Measurements from ENCODE around the gene AGAP9.
"Not testable (repeated sequence)": the region's sequence is repeated elsewhere in the genome, so short reads cannot be mapped to it uniquely, and the experiment has no call there.

The AGAP9 gene

DNA sequence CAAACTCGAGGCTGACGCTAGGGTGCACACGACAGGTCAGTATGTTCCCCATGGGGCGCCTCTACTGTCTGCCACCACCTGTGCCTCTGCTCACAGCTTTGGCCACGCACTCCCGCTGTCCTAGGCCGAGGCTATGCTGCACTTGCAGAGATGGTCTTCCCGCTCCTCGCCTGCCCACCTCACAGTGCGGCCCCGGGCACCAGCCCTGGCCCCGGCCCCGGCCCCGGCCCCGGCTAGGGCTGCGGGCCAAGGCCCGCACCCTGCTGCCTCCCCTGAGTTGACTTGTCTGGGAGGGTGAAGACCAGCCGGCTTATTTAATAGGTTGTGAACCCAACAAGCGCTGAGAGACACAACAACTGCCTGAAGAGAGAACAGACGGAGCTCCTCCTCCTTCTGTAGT is at the start of gene AGAP9:
Gene AGAP9 (minus strand): TSS at position 164 of the 400 bp plus-strand sequence. CDS start 112 bp downstream, at position 52.
- not testable (repeated sequence) for H3K9ac ChIP-seq (ENCODE audit: low read length); H3K36me3 ChIP-seq (ENCODE audit: control insufficient read depth, insufficient read depth, low read length, severe bottlenecking); H3K27me3 ChIP-seq (replicated peaks; ENCODE audit: control insufficient read depth, insufficient read depth, low read length); H3K4me3 ChIP-seq (ENCODE audit: low read length); DNase-seq (ENCODE audit: low read depth); H3K4me1 ChIP-seq (ENCODE audit: control insufficient read depth, insufficient read depth, low read length); H3K9me3 ChIP-seq (ENCODE audit: control insufficient read depth, low read length)

DNA sequence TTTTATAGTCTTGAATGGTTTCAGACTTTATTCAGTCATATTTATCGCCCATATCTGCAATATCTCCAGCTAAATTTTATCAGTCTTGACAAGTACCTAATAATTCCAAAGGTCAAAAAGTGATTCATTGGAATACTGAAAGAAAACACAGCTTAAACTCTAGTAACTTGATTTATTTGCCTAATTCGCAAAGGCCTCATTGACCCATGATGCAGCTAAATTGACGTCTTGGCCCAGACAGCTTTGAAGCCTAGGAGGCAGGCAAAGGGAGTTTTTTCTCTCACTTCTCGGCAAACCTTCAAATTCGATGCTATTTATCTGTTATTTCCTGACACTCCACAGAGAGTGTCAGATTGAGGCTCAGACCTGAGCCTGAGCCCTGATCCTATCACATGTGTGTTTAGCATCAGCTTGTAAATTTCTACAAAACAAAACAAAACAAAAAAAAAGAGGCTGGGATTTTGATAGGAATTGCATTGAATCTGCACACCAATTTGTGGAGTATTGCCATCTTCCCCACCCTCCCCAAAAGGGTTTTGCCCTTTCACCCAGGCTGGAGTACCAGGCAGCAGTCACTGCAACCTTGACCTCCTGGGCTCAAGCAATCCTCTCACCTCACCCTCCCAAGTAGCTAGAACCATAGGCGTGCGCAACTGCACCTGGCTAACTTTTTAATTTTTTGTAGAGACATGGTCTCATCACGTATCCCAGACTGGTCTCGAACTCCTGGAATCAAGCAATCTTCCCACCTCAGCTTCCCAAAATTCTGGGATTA is 47.9 kb upstream of the AGAP9 start:
- not testable (repeated sequence) for H3K4me3 ChIP-seq (ENCODE audit: low read length); H3K9me3 ChIP-seq (ENCODE audit: control insufficient read depth, low read length); H3K4me1 ChIP-seq (ENCODE audit: control insufficient read depth, insufficient read depth, low read length); H3K9ac ChIP-seq (ENCODE audit: low read length); H3K27me3 ChIP-seq (replicated peaks; ENCODE audit: control insufficient read depth, insufficient read depth, low read length); H3K36me3 ChIP-seq (ENCODE audit: control insufficient read depth, insufficient read depth, low read length, severe bottlenecking); DNase-seq (ENCODE audit: low read depth)

- H3K27me3 ChIP-seq (replicated peaks; ENCODE audit: control insufficient read depth, insufficient read depth, low read length); H3K9ac ChIP-seq (ENCODE audit: low read length); H3K4me1 ChIP-seq (ENCODE audit: control insufficient read depth, insufficient read depth, low read length); H3K9me3 ChIP-seq (ENCODE audit: control insufficient read depth, low read length); DNase-seq (ENCODE audit: low read depth); H3K4me3 ChIP-seq (ENCODE audit: low read length); H3K36me3 ChIP-seq (ENCODE audit: control insufficient read depth, insufficient read depth, low read length, severe bottlenecking): not testable (repeated sequence)
These were observed 43.3 kb upstream of the AGAP9 start for GRCh38 chr10:47566757-47567156.

DNA sequence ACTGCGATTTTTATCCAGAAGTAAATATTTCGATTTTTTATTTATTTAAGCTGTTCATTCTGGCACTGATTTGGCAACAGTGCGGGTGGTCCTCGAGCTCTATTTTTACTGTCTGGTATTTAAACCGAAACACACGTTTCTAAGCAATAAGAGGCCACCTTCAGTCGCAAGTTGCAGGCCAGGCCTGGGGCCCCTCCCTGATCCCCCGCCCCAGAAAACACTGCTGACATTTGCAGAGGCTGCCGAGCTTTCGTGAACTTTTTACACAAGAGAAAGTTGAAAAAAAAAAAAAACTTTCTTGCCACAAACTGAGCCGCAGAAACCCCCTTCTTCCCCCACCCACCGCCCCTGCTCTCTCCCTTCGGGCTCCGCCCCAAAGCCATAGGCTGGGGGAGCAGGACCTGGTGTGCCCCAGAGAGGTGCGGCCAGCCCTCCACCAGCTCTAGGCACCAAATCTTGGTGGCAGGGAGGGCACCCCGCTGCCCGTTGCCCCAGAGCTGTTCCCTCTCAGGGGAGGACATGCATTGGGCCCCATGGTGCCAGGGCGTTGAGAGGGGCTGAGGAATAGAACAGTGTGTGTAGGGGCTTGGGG is 42.8 kb upstream of the AGAP9 start:
- H3K4me3 ChIP-seq (ENCODE audit: low read length); H3K36me3 ChIP-seq (ENCODE audit: control insufficient read depth, insufficient read depth, low read length, severe bottlenecking); H3K9ac ChIP-seq (ENCODE audit: low read length); H3K4me1 ChIP-seq (ENCODE audit: control insufficient read depth, insufficient read depth, low read length); H3K27me3 ChIP-seq (replicated peaks; ENCODE audit: control insufficient read depth, insufficient read depth, low read length); DNase-seq (ENCODE audit: low read depth); H3K9me3 ChIP-seq (ENCODE audit: control insufficient read depth, low read length): not testable (repeated sequence)

DNA sequence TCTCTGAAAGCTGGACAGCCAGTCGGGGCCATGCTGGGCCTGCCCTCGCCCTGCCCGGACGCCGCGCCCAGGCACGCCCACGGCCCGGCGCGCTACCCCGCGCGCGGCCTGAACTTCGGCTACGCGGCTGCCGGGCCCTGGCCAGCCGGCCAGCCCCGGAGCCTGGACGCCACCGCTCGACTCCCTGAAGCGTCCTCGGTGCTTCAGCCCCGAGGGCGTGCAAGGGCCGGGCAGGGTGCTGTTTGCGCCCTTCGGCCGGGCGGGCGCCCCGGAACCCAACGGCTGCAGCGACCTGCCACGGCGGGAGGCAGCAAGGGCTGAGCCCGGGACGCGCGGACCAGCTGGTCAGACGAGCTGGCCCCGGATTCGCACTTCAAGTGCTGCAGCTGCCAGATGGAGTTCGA is 42.1 kb upstream of the AGAP9 start:
- not testable (repeated sequence) for DNase-seq (ENCODE audit: low read depth); H3K36me3 ChIP-seq (ENCODE audit: control insufficient read depth, insufficient read depth, low read length, severe bottlenecking)

DNA sequence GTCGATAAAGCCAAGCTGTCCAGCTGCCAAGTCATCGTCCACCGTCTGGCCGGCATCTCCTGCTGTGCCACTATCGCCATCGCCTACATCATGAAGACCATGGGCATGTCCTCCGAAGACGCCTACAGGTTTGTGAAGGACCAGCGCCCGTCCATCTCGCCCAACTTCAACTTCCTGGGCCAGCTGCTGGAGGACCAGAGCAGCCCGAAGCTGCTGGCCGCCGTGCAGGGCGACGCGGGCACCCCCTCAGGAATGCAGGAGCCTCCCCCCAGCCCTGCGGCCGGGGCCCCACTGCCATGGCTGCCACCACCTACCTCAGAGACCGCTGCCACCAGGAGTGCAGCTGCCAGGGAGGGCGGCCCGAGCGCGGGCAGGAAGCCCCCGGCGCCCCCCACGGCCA is 41.5 kb upstream of the AGAP9 start:
- not testable (repeated sequence) for H3K9ac ChIP-seq (ENCODE audit: low read length); H3K9me3 ChIP-seq (ENCODE audit: control insufficient read depth, low read length); H3K36me3 ChIP-seq (ENCODE audit: control insufficient read depth, insufficient read depth, low read length, severe bottlenecking); DNase-seq (ENCODE audit: low read depth); H3K4me3 ChIP-seq (ENCODE audit: low read length); H3K27me3 ChIP-seq (replicated peaks; ENCODE audit: control insufficient read depth, insufficient read depth, low read length); H3K4me1 ChIP-seq (ENCODE audit: control insufficient read depth, insufficient read depth, low read length)

More for the DNA sequence above, 42.1 kb upstream of the AGAP9 start:
- not testable (repeated sequence) for H3K4me3 ChIP-seq (ENCODE audit: low read length); H3K4me1 ChIP-seq (ENCODE audit: control insufficient read depth, insufficient read depth, low read length); H3K9me3 ChIP-seq (ENCODE audit: control insufficient read depth, low read length); H3K9ac ChIP-seq (ENCODE audit: low read length); H3K27me3 ChIP-seq (replicated peaks; ENCODE audit: control insufficient read depth, insufficient read depth, low read length)

DNA sequence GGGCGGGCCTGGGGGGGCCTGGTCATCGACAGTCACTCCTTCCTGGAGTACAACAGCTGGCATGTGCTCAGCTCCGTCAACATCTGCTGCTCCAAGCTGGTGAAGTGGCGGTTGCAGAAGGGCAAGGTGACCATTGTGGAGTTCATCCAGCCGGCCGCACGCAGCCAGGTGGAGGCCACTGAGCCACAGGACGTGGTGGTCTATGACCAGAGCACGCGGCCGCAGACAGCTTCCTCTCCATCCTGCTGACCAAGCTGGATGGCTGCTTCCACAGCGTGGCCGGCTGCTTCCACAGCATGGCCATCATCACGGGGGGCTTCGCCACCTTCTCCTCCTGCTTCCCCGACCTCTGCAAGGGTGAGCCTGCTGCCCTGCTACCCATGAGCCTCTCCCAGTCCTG is 40.9 kb upstream of the AGAP9 start:
- not testable (repeated sequence) for DNase-seq (ENCODE audit: low read depth); H3K4me3 ChIP-seq (ENCODE audit: low read length); H3K27me3 ChIP-seq (replicated peaks; ENCODE audit: control insufficient read depth, insufficient read depth, low read length); H3K4me1 ChIP-seq (ENCODE audit: control insufficient read depth, insufficient read depth, low read length); H3K9me3 ChIP-seq (ENCODE audit: control insufficient read depth, low read length); H3K36me3 ChIP-seq (ENCODE audit: control insufficient read depth, insufficient read depth, low read length, severe bottlenecking); H3K9ac ChIP-seq (ENCODE audit: low read length)

DNA sequence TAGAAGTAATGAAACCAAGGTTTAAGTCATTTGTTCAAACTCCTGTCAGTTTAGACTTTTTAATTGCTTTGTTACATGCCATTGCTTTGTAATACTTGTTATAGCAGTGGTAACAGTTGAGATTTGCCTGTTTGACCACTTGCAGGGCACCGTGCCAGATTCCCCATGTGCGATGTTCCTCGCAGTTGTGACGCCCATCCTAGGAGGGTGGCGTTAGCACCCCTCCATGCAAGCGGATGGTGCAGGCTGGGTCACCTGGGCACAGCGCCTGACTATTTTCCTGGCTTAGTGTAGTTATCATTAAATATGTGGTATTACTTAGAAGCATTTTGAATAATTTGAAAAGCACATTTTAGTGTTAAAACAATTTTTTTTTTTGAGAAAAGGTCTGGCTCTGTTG is 37.0 kb upstream of the AGAP9 start:
- not testable (repeated sequence) for H3K4me3 ChIP-seq (ENCODE audit: low read length); H3K9ac ChIP-seq (ENCODE audit: low read length); H3K36me3 ChIP-seq (ENCODE audit: control insufficient read depth, insufficient read depth, low read length, severe bottlenecking); DNase-seq (ENCODE audit: low read depth); H3K4me1 ChIP-seq (ENCODE audit: control insufficient read depth, insufficient read depth, low read length); H3K27me3 ChIP-seq (replicated peaks; ENCODE audit: control insufficient read depth, insufficient read depth, low read length); H3K9me3 ChIP-seq (ENCODE audit: control insufficient read depth, low read length)

- not testable (repeated sequence) for H3K9me3 ChIP-seq (ENCODE audit: control insufficient read depth, low read length)
- DNase-seq (ENCODE audit: low read depth): peak; percentile 32
These were observed 36.4 kb upstream of the AGAP9 start for GRCh38 chr10:47559718-47560308.

DNA sequence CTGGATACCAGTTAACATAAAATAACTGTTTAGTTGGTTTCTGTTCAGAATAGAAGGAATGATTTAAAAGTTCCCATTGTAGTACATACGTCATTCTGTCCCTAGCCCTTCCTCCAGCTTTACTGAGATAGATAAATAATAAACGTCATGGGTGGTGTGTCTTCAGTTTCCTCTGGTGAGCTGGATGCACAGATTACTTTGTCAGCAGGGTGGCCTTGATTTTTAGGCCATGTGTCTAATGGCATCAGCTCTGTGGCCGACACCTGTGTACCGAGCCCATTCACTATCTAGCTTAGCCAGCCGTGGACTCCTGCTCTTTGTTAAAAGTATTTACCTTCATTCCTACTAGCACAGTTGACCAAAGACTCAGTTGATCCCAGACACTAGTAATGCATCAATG is 34.7 kb upstream of the AGAP9 start:
- not testable (repeated sequence) for H3K9ac ChIP-seq (ENCODE audit: low read length); H3K36me3 ChIP-seq (ENCODE audit: control insufficient read depth, insufficient read depth, low read length, severe bottlenecking); H3K4me3 ChIP-seq (ENCODE audit: low read length); H3K9me3 ChIP-seq (ENCODE audit: control insufficient read depth, low read length); H3K27me3 ChIP-seq (replicated peaks; ENCODE audit: control insufficient read depth, insufficient read depth, low read length); H3K4me1 ChIP-seq (ENCODE audit: control insufficient read depth, insufficient read depth, low read length)
- DNase-seq (ENCODE audit: low read depth): peak; percentile 59

More at GRCh38 chr10:47559718-47560308, 36.4 kb upstream of the AGAP9 start:
- H3K27me3 ChIP-seq (replicated peaks; ENCODE audit: control insufficient read depth, insufficient read depth, low read length); H3K9ac ChIP-seq (ENCODE audit: low read length); H3K4me3 ChIP-seq (ENCODE audit: low read length); H3K4me1 ChIP-seq (ENCODE audit: control insufficient read depth, insufficient read depth, low read length); H3K36me3 ChIP-seq (ENCODE audit: control insufficient read depth, insufficient read depth, low read length, severe bottlenecking): not testable (repeated sequence)

GRCh38 chr10:47557616-47558015 is 34.2 kb upstream of the AGAP9 start:
- not testable (repeated sequence) for H3K4me3 ChIP-seq (ENCODE audit: low read length); H3K27me3 ChIP-seq (replicated peaks; ENCODE audit: control insufficient read depth, insufficient read depth, low read length); H3K9ac ChIP-seq (ENCODE audit: low read length); H3K4me1 ChIP-seq (ENCODE audit: control insufficient read depth, insufficient read depth, low read length); H3K9me3 ChIP-seq (ENCODE audit: control insufficient read depth, low read length); H3K36me3 ChIP-seq (ENCODE audit: control insufficient read depth, insufficient read depth, low read length, severe bottlenecking)
- peak; percentile 25 for DNase-seq (ENCODE audit: low read depth)
